ENCODE measurements around the gene MATN3. TPM values are rescaled to one million over a fixed set of nuclear protein-coding genes. Genes with fewer than 3 reads are reported as not detected.

Gene MATN3
- total RNA-seq, 1 donor from 2014 or later = 0.16 TPM

GRCh38 chr2:19949071-19949470, 63.4 kb downstream of the MATN3 start:
- peak; percentile 43 for ATAC-seq (ENCODE audit: poor library complexity)
- intact Hi-C loops (cut with DNase I) = no loop called here
- DNase-seq = no peak

- intact Hi-C loops (cut with DNase I) = no loop called here
- ATAC-seq (ENCODE audit: poor library complexity) = no peak
- no peak for DNase-seq
These were observed 65.1 kb downstream of the MATN3 start for GRCh38 chr2:19947184-19947940.

GRCh38 chr2:19944205-19944845, 68.1 kb downstream of the MATN3 start:
- intact Hi-C loops (cut with DNase I) = no loop called here
- ATAC-seq (ENCODE audit: poor library complexity) = no peak
- DNase-seq = no peak

DNA sequence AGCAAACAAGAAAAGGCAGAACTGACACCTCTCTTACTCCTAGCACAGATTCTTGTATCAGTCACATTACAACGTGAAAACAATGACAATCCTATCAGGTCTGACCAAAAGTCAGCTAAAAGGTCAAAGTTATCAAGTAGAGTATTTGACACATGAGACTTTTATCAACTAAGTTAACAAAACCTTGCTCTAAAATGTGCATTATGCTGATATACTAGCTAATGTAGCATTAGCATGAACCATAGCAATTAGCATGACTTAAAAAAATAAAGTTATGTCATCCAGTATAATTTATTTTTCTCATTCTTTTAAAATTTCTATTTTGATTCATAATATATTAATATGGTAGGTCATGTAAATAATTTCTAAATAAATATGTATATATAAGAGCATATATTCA, 69.3 kb downstream of the MATN3 start:
- no peak for ATAC-seq (ENCODE audit: poor library complexity)
- no peak for DNase-seq
- intact Hi-C loops (cut with DNase I) = no loop called here

GRCh38 chr2:19942199-19942598, 70.3 kb downstream of the MATN3 start:
- ATAC-seq (ENCODE audit: poor library complexity) = peak; percentile 87
- DNase-seq = no peak
- intact Hi-C loops (cut with DNase I) = no loop called here

Other genes with a start within 250 kb of the MATN3 start
- 3.3 TPM for gene TTC32, start 110.7 kb downstream of the MATN3 start, total RNA-seq
- gene WDR35, start 22.6 kb downstream of the MATN3 start, total RNA-seq = 4.2 TPM
- 217 TPM for gene LAPTM4A, start 39.0 kb upstream of the MATN3 start, total RNA-seq
- gene SDC1, start 212.5 kb upstream of the MATN3 start, total RNA-seq = 0.11 TPM